HG02571 (cell line): ENCODE measurements around the gene TMEM163.
"Not testable (repeated sequence)": the region's sequence is repeated elsewhere in the genome, so short reads cannot be mapped to it uniquely, and the experiment has no call there.

Source experiments
- ATAC-seq: cut with Tn5 transposase; IDR thresholded peaks from one replicate; pipeline ENCODE4 v1.9.1; 2021; ENCODE audit warnings: mild to moderate bottlenecking, moderate library complexity; ENCODE audit not compliant: unreplicated experiment

TMEM163 gene

DNA sequence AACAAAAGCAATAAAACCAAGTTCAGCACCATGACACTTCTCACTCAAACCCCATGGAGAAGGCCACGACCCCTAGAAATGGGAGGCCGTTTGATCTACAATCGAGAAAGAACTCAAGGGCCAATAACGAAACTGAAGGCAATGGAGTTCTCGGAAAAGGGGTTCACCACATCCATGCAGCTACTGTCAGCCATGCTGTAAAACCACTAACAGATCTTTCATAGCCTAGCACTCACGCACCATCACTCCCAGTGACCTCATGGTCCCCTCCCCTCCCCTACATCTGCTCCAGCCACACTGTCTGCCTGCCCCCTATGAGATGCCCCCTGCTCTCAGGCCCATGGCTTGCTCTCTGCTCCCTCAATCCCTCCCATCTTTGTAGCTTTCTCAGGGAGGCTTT, 135.3 kb downstream of the TMEM163 start:
- ATAC-seq, result no peak

DNA sequence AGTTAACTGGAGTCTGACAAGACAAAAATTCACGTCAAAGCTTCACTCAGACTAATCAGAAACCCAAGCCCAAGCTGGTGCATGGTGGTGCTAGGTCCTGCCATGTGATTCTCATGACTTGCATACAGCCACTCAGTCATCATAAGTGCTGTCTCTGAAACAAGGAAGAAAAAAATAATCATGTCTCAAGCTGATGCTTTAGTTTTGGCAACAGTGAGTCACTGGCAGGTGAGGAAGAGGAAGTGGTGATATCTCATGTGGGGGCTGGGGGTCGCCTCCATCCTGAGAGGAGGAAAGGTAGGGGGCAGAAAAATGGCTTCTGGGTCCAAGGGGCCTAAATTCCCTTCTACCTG, 136.3 kb downstream of the TMEM163 start:
- ATAC-seq, result no peak

DNA sequence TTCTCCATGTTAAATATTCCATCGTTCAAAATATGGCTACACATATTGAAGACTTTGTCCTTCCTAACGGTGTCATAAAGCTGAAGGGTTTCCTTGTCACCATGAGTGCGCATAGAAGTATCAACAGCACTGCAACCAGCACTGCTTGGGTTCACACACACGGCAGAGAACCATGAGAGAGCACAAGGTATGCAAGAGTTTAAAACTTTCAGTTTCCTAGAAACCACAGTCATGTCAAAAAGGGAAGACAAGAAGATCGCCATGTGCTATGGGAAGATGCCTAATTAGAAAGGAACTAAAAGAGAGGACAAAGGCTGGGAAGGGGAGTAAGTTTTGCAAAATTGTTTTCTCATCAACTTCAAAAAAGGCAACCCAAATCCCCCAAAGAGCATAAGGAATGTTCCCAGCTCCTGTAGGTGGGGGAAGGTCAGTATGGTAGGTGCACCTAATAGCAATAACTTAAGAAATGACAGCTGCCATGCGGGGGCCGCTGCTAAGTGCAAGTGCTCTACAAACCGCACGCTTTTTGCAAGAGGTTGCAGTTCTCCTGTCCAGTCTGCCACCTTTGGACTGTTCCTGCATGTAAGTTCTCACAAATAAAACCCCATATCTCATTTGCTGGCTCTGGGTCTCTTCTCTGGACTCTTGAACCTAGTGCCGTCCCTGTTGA, 136.8 kb downstream of the TMEM163 start:
- no peak for ATAC-seq

DNA sequence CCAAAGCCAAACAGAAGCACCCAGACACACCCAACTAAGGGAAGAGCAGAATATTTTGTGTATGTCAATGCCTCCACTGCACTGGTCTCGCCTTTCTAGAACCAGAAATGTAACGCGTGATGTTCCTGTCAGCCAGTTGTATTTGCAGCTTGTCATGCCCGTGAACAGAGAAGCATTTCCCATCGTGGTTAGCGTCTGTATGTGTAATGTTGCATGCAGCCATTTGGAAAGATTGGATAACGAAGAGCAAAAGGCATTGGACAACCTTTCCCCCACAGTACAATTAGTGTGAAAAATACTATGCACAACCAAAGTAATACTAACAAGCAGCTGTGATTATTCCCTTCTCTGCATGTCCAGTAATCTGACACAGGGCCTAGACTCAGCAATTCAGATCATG, 140.5 kb downstream of the TMEM163 start:
- no peak for ATAC-seq

DNA sequence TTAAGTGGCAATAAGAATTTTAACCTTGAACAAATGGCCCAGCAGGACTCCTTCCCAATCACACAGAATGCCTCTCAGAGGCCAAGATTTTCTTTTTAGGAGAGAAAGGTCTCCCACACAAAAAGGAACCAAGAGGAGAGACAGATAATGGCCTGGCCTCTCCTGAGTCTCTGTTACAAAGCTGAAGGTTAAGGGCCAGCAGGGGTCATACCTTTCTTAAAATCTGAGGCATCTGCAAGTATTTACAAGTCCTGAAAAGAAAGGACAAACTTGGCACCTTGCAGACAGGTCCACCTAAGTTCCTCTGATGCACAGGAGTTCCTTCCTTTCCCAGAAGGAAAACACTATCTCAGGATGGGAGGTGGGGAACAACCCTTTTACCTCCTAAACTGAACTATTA, 142.3 kb downstream of the TMEM163 start:
- ATAC-seq, result no peak

DNA sequence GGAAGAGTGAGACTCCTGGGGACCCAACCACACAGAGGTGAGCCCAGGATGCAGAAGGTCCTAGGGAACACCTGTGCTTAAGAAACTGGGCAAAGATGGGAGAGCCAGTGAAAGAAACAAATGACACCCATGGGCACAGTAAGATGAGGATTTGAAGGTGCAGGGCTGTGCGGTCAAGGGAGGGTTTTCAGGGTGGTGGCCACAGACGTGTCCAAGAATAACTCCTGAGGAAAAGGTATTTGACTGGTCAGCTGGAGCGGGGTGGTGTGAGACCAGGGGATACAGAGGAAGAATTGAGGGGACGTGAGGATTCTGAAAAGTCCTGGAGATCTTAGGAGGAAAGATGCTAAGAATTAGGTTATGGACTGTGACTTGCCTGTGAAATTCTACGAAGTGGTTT, 142.9 kb downstream of the TMEM163 start:
- ATAC-seq, result no peak

DNA sequence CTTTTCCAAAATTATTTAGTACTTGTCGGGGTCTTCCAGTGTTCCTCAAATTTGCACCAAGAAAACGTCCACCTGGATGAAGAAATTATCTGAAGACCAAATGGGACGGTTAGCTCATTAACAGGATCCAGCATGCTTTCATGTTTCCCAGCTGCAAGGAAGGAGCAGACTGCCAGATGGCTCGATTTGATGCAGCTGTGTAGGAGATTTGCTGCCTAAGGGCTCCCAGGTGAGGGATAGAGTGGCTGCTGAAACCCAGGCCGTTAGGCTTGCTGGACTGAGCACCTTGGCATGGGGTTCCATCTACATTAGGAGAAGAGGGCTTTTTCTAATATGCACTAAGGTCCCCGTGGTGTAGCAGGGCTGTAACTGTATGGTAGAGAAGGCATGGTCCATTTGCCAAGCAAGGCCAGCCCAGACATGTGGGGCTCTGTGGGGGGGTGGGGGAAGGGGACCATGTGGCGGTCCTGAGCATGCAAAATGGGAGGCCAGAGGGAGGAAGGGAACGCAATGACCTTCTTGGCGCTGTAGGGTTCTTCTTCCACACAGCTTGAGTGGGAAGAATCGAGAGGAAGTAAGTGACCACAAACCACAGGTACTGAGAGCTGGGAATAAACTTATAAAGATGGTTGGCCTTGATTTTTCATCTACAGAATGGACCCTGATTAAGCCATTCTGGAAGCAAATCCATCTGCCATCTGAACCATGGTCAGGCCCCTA, 144.0 kb downstream of the TMEM163 start:
- no peak for ATAC-seq

DNA sequence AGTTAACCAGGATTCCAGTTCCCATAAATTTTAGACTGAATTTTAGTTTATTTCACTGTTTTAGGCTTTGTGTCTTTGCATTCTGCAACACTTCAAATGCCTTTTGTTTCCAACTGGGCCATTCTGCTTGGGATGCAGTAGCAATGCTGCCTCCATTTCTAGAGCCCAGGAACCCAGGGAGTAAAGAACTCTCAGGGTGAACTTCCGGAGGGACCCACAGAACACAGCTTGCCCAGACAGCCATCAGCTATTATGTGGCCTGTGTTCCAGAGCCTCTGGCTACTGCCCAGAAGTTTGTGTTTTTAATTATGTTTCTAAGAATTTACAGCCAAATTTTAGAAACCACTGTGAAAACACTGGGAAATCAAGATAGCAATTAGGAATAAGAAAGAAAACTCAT, 145.1 kb downstream of the TMEM163 start:
- no peak for ATAC-seq

DNA sequence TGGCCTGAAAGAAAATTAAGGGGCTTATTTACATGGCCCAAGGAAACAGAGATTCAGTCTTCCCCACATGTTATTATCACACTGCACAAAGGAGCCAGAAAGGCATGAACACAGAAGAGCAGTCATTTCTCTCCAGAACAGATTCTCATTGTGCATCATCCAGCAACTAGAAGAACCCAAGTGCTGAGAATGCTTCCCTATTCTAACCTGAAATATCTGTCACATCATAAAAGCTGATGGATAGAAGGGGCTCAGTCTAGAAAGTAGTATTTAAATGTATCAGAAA, 145.8 kb downstream of the TMEM163 start:
- ATAC-seq, result no peak

DNA sequence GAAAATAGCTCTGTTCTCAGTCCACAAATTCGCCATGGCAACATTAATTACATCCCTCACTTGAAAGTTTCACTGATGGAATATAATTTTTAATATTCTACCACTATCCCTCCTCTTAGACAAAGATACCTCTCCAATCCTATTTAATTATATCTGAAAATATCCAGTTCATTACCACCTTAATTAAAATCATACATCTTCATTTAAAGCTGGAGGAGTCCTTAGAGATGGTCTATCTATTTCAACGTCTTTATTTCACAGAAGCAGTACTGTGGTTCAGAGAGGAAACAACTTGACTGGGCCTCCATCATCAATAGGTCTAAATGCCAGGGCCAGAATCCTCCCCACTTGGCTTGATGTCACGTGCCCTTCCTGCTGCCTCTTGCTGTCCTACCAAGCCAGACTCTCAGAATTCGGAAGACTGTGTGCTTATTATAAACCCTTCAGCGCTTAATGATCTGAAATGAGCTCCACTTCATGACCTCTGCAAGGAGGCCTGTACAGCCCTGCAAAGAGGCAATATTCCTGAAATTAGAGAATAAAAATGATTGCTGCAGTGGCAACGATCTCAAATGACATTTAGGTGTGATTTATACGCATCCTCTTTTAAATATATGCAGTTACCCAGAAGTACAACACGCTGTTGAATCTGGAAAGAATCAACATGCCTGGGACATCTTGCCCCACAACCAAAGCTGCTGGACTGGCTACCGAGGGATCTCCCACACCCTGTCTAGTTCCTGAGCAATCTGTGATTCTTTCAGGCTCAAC, 146.3 kb downstream of the TMEM163 start:
- no peak for ATAC-seq

DNA sequence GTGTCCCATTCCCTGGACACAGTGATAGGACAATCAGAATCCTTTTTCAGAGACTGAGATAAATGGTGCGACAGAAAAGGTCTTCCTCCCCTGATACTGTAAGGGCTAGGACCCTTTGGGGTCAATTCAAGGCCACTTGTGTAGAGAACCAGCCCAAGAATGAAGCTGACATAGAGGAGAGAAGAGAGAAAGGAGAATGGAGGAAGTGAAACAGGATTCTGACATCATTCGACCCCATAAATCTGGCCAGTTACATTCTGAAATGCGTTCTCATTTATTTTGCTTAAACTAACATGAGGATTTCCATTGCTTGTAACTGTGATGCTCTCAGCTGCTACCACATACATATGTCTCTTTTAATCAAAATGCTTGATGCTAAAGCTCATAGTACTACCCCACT, 148.1 kb downstream of the TMEM163 start:
- ATAC-seq, result no peak

DNA sequence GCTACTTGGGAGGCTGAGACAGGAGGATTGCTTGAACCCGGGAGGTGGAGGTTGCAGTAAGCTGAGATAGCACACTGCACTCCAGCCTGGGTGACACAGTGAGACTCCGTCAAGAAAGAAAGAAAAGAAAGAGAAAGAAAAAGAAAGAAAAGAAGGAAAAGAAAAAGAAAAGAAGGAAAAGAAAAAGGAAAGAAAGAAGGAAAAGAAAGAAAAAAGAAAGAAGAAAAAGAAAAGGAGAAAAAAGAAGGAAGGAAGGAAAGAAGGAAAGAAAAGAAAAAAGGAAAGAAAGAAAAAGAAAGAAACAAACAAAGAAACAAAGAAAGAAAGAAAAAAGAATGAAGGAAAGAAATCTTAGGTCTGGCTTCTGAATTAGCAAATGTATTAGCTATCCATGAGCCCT, 150.4 kb downstream of the TMEM163 start:
- no peak for ATAC-seq

DNA sequence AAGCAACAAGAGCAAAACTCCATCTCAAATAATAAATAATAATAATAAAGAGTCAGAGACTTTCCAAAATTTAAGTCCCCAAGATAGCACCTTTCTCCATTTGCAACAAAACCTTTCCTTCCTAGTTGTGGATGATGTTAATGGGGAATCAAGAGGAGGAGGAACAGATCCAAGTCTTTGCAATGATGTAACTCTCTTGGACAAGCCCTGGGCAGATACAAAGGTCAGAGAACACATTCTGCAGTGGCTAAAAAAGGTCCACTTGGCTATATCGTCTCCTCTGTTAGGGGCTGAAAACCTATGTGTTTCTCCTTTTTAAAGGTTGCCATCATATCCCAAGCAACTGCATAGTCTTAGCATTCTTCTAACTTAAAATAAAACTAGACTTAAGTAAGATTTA, 151.1 kb downstream of the TMEM163 start:
- ATAC-seq, result no peak

DNA sequence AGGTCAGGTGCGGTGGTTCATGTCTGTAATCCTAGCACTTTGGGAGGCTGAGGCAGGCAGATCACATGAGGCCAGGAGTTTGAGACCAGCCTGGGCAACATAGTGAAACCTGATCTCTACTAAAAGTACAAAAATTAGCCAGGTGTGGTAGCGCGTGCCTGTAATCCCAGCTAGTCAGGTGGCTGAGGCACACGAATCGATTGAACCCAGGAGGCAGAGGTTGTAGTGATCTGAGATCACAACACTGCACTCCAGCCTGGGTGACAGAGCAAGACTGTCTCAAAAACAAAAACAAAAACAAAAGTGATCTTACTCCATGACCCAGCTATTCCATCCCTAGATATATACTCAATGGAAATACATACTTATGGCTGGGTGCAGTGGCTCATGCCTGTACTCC, 153.8 kb downstream of the TMEM163 start:
- not testable (repeated sequence) for ATAC-seq

DNA sequence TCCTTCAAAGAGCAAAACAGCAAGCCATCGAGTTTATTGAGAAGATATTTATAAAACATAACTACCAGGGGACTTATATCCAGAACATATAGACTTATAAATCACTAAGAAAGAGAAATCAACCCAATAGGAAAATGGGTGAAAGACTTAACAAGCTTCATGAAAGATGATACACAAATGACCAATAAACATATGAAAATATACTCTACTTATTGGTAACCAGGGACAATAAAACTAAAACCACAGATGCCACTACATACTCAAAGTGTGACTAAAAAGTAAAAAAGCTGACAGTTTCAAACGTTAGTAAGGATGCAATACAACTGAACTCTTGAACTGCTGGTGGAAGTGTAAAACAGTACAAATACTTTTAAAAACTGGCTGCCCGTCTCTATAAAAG, 154.3 kb downstream of the TMEM163 start:
- no peak for ATAC-seq

DNA sequence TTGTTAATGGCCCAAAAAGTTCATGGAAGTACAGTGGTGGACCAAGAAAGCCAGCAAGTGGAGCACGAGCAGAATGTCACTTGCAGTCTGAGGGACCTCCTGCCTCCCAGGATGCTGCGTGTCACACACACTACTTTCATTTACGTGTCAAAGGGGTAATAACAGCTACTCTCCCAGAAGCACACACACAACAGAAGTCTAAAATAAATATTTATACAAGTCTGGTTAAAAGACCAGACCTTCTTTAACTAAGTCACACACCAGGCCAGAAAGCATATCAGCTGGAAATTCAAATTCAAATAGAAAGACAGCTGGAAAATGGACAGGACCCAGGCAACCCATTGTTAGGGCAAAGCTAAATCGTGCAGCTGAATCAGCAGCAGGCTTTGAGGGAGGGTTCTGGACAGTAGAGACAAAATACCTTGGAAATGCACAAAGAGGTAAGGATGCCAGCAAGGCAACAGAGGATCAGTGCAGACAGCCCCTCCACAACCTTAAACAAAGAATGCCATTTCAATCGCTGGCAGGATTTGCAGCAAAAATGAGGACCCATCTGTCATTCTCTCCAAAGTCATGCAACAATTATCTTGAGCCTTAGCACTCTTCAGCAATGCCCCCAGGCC, 160.5 kb downstream of the TMEM163 start:
- ATAC-seq, result no peak

DNA sequence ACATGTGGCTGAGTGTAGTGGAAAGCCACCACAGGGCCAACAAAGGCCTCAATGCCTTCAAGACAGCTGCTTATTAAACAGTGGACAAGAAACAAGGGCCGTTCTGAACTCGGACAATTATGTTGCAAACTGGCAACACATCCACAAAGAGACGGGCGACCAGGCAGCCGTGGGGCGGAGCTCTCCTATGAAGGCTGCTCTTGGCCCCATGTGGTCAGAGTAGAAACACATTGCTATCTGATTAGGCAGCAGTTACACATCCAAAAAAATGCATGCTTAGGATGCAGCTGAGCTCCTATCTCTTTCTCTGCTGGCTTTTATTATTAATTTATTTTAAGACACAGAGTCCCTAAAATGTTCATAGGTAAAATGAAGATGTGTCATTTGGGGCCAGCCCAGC, 163.4 kb downstream of the TMEM163 start:
- ATAC-seq, result no peak

DNA sequence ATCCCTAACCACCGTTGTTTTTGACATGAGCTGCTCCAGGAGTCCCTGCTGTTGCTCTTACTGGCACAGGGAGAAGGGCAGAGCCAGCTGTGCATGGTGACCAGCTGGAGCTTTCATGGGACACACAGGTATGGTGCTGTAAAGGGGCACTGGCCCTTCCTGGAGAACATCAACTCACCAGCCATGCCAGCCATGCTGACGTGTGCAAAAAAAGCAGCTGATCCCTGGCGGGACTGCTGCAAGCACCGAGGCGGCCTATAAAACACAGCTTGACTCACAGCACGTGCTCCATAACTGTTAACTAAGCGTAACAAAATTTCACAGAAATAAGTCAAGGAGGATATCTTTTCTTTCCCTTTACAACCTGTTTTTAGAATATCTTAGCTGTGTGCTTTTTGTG, 165.1 kb downstream of the TMEM163 start:
- ATAC-seq, result no peak

DNA sequence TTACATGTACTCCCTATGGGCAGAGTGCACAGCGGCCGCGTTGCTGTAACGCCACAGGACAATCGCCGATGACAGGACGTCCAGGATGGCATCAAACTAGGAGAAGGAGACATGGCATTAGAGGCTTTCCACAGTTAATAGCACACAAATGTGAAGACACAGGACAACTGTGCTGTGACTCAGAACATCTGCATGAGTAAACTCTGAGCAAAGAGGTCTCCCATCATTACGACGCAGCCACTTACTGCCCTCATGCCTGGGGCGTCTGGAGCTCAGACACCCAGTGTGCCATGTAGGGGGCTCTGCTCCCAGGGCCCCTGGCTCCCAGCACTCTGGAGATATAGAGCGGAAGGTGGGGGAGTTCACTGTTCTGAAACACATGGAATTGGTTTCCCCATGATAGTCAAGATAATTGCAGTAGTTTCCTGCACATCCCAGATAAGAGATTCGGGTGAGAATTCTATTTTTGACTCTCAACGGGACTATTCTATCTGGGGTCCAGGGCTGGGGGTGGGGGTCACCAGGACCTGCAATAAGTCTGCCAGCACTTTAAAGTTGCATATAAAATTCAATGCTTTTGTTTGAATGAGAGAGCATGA, 168.1 kb downstream of the TMEM163 start:
- ATAC-seq, result no peak

DNA sequence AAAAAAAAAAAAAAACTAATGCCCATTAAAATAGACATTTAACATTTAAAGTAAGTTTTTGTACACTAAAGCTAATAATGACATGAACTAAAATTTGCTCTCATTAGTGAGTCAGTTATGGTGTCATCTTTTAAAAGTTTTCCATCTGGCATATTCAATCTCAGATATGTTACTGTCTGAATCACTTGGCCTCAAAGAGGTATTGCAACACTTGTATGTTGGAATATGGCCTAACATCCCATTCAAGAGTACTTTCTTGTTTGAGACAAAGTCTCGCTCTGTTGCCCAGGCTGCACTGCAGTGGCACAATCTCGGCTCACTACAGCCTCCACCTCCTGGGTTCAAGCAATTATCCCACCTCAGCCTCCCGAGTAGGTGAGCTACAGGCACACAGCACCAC, 169.7 kb downstream of the TMEM163 start:
- ATAC-seq, result no peak

DNA sequence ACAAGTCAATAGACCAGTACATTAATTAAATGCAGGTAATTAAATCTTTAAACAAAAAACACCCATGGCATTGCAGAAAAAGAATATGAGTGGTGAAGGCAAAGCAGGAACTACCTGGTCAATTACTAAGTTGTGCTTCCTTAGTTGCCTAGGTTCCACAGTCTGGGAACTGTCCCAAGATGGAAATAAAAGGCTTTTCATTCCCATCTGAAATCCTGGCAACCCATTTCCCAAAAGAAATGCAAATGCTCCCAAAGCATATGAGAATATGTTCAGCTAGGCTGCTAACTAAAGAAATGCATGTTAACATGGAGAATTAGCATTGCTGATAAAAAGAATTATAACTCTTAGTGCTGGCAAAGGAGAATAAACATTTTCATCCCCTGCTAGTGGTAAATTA, 177.8 kb downstream of the TMEM163 start:
- ATAC-seq, result no peak

DNA sequence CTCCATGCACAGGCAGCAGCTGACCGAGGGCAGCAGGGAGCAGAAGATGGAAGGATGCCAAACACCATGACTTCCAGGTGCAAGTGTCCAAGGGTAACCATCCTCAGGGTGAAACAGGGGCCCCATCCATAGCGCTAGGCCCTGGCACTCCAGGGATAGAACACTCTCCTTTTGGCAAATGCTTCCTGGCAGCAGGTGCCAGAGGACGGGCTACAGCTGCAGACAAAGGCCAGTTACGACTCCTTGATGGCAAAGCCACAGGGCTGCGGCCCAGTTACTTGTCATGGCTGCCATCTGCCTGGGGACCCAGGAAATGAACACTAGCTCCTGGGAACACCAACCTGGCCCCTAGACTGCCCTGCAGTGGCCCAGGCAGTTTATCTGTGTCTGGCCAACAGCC, 178.8 kb downstream of the TMEM163 start:
- no peak for ATAC-seq
